Activated CD4-positive, alpha-beta T cell treated with anti-CD3 and anti-CD28 coated beads, Interleukin-2, amount 10 ng/mL, durations not matched to agents 7 days and 5 days (primary cell): ENCODE results near the gene MAP4. TPM values are rescaled to one million over a fixed set of nuclear protein-coding genes. Genes with fewer than 3 reads are reported as not detected.

Experiments used
- CTCF ChIA-PET: fragments of 350-600 bp; sonication (Branson Sonifier 250); formaldehyde crosslinking; loops from one replicate; lab custom pipeline; 2021; ENCODE audit warnings: antibody characterized with exemption; lab: Charles Lee
- POLR2A ChIA-PET: fragments of 350-600 bp; sonication (Branson Sonifier 250); formaldehyde crosslinking; loops from one replicate; lab custom pipeline; 2021; ENCODE audit warnings: antibody characterized with exemption; lab: Charles Lee
- DNase-seq: peaks from one replicate; pipeline ENCODE4 v3.0.0-alpha.2; 2020
- H3K27ac Mint-ChIP-seq: one replicate; pipeline ENCODE4 v1.8.0; 2021; ENCODE audit warnings: mild to moderate bottlenecking, moderate library complexity, mixed read lengths
- H3K27me3 Mint-ChIP-seq: one replicate; pipeline ENCODE4 v1.8.0; 2021; ENCODE audit warnings: mixed read lengths
- H3K36me3 Mint-ChIP-seq: one replicate; pipeline ENCODE4 v1.8.0; 2021; ENCODE audit warnings: low read depth, mixed read lengths
- H3K4me1 Mint-ChIP-seq: one replicate; pipeline ENCODE4 v1.8.0; 2021; ENCODE audit warnings: mixed read lengths
- H3K4me3 Mint-ChIP-seq: one replicate; pipeline ENCODE4 v1.8.0; 2021; ENCODE audit warnings: mild to moderate bottlenecking, moderate library complexity, mixed read lengths
- H3K9me3 Mint-ChIP-seq: one replicate; pipeline ENCODE4 v1.8.0; 2021; ENCODE audit warnings: mixed read lengths
- microRNA-seq: library from miRNA; unstranded; fragments of <30 nt; microRNA quantifications from one replicate; pipeline ENCODE4 v1.2.0, GENCODE V29; 2021; ENCODE audit warnings: borderline microRNAs expressed, borderline replicate concordance
- total RNA-seq, 2 experiments: library from RNA; stranded (reverse); gene quantifications; one replicate each; pipeline ENCODE4 v1.2.3, GENCODE V29; 2021

MAP4 gene
- total RNA-seq, 2 experiments from 2014 or later: 106 to 110 TPM

DNA sequence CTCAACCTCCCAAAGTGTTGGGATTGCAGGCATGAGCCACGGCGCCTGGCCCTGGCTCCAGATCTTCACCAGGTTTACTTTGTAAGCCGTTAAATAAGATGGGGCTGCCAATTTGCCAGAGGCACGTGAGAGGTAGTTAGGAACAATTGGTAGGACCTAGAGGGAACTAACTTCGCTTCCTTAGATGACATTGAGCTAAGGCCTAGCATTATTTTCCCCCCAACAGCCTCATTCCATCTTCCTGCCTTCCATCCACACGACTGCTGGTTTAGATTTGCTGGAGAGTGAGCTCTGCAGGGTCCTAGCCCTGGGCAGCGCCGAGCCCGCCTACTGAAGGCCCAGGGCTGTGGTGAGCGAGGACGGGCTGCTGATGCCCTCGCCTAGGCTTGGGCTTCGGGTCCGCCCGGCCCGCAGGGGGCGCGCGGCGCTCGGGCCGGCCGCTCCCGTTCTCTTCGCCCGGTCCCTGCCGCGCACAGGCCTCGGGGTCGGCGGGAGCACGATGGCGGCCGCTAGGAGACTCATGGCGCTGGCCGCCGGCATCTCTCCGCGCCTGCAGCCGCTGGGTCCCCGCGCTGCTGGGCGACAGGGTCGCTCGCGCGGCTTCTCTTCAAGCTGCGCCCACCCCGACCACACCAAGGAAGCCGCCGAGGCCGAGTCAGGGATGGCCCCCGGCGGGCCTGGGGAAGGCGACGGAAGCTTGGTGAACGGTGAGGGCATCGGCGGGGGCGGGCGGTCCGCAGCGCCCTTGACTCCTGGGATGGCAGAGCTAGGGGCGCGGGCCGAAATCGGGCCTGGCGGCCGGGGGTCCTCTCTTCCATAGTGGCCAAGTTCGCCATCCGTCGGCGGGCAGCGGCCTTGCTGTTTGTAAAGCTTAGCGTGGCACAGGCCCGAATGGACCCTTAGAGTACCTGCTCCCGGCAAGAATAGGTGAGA, 191.4 kb downstream of the MAP4 start:
- ChIA-PET POLR2A (interaction anchor here (0.5 kb wide), 1 partner anchor 260 kb away, joined by 5 read pairs; no protein-coding TSS in a partner anchor), CTCF (interaction anchor here (0.5 to 5.3 kb wide), 29 partner anchors 9 to 358 kb away, joined by 3 to 31 read pairs (median 4); no protein-coding TSS in a partner anchor)
- DNase-seq: peak; percentile 74
- Mint-ChIP-seq H3K36me3 (peaks cover 36% of the 10 kb centered on the region), H3K4me1 (peaks cover 35% of the 10 kb centered on the region), H3K9me3 (peaks cover 4% of the 10 kb centered on the region), H3K27ac (peak overlapping the region; percentile 90), H3K4me3 (peak overlapping the region; percentile 89), H3K27me3 (no peaks in the 10 kb centered on the region)

DNA sequence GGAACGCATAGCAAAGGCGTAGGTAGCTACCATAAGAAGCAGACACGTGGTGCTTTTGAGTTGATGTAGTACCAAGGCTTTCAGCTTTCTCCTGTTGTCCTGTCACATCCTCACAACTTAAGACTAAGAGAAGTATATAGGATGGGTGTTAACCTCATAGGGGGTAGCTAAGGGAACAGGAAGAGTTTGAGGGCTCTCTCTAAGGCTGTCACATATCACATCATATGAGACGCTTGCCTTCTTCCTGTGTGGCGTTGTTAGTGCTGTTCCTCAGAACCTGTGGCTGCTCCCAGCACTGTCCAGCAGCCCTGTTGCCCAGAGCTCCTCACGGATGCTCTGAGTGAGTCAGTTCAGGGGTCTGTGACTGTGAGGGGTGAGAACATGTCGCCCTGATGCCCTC, 198.6 kb downstream of the MAP4 start:
- POLR2A ChIA-PET: no interaction called here
- Mint-ChIP-seq H3K4me1 (no peaks in the 10 kb centered on the region), H3K27ac (no peak overlapping the region), H3K4me3 (no peak overlapping the region), H3K27me3 (no peaks in the 10 kb centered on the region), H3K36me3 (peaks cover 14% of the 10 kb centered on the region), H3K9me3 (peaks cover 4% of the 10 kb centered on the region)
- CTCF ChIA-PET: interaction anchor here (1.1 to 3.7 kb wide), 3 partner anchors 7 to 173 kb away, joined by 3 to 19 read pairs (median 4); no protein-coding TSS in a partner anchor
- no peak for DNase-seq

DNA sequence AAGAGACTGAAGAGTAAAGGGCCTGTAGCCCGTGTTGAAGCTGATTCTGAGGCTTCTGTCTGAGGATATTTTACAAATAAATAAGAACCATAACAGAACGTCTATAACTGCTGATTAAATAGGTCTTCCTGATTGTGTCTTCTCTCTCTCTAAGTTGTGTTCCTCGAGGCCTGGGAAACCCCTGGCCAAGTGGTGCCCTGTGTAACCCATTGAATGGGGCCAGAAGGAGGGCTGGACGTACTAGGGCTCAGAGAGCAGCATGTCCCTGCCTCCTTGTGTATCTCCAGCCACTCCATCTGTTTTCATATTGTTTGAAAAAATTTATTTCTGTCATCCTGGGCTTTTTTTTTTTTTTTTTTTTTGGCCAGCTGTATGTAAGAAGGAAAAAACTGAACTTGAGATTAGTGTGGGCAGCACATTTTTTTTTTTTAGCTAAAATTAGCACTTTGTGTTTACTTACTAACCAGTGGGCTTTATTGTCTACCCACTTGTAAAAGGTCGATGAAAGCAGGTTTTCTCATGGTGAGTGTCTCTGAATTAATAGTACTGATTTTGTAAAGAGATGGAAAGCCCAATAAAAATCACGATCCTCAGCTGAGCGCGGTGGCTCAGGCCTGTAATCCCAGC, 202.6 kb downstream of the MAP4 start:
- ChIA-PET POLR2A (no interaction called here), CTCF (interaction anchor here (0.6 to 0.9 kb wide), 4 partner anchors 11 to 306 kb away, joined by 3 to 4 read pairs (median 3); no protein-coding TSS in a partner anchor)
- Mint-ChIP-seq H3K27me3 (no peaks in the 10 kb centered on the region), H3K4me1 (no peaks in the 10 kb centered on the region), H3K4me3 (no peak overlapping the region), H3K27ac (no peak overlapping the region), H3K36me3 (peaks cover 23% of the 10 kb centered on the region), H3K9me3 (no peaks in the 10 kb centered on the region)
- DNase-seq: no peak

DNA sequence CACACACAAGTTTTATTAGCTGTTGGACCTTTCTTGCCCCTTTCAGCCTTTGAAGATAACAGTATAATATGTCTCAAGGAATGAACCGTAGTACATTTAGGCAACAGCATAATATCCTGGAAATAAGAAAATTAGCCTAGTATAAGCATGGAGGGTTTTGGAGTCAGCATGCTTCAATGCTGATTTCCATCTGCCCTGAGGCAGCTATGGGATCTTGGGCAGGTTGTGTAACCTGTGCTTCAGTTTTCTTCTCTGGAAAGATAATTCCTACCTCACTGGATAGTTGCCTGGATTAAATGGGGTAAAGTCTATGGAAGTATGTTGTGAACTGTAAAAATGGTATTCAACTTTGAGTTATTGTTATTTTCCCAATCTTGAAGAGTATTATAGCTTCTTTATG, 211.6 kb downstream of the MAP4 start:
- Mint-ChIP-seq H3K4me3 (peak overlapping the region; percentile 95), H3K9me3 (no peaks in the 10 kb centered on the region), H3K4me1 (peaks cover 29% of the 10 kb centered on the region), H3K27ac (peak overlapping the region; percentile 1), H3K27me3 (no peaks in the 10 kb centered on the region), H3K36me3 (peaks cover 4% of the 10 kb centered on the region)
- DNase-seq: no peak
- CTCF ChIA-PET: interaction anchor here (0.7 to 1.9 kb wide), 3 partner anchors 9 to 20 kb away, joined by 3 to 9 read pairs (median 4); no protein-coding TSS in a partner anchor
- POLR2A ChIA-PET: no interaction called here

DNA sequence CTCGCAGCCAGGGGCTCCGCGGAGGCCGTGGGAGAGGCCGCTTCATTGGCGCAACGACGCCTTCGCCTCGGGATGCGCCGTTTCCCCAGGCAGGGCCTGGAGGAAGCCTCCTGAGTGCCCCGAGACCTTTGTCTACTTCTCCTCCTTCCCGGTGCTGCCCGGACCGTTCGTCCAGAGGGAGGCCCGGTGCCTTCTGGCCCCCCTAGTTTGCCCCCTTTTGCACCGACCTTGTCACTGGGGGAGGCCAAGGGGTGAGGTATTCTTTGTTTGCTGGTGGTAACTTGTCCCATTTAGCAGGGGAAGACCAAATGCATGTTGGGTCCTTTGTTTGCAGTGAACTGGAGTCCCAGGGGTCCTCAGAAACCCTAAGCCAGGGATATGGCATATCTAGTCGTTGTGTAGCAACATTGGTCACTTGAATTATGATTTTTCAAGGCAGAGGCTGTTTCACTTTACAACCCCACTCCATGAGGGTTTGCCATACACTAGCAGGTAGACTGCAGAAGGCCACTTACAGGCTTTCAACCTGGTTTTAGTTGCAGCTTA, 212.7 kb downstream of the MAP4 start:
- DNase-seq: no peak
- H3K4me1 Mint-ChIP-seq: peaks cover 29% of the 10 kb centered on the region
- peak overlapping the region; percentile 94 for H3K27ac Mint-ChIP-seq
- H3K4me3 Mint-ChIP-seq: peak overlapping the region; percentile 95
- ChIA-PET POLR2A (no interaction called here), CTCF (interaction anchor here (1.9 kb wide), 1 partner anchor 21 kb away, joined by 9 read pairs; no protein-coding TSS in a partner anchor)
- H3K36me3 Mint-ChIP-seq: peaks cover 4% of the 10 kb centered on the region
- no peaks in the 10 kb centered on the region for H3K27me3 Mint-ChIP-seq
- H3K9me3 Mint-ChIP-seq: no peaks in the 10 kb centered on the region

DNA sequence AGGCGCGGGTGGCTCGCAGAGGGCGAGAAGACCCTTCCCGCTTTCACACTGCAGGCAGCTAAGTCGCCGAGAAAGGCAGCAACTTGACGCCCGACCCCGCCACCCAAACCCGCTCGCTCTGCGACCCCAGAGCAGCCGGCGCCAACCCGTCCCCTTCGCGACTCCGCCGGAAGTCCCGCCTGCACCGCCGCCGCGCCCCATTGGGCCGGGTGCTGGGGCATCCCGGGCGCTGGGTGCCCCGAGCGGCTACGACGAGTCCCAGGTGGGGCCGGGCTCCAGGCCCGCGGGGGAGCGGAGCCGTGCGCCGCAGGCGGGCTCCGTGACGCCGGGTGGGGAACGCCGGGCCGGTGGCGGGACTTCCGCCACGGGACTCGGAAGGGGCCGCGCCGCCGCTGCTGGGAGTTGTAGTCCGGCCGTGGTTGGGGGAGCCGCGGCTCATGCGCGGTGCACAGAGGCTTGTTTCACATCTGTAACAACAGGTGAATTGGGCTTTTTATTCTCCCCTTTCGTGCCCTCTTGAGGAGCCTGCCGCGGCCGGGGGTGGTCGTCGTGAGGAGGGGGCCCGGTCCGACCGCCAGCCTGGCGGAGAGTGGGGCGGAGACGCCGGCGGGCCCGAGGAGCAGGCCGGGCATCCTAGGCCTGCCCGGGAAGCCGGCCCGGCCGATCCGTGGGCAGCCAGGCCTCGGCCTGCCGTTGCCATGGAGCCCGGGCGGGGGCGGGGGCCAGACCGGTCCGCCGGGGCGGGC, 213.3 kb downstream of the MAP4 start, which contains the start of gene DHX30:
TSS of gene DHX30 (plus strand) at position 405 of the 746 bp plus-strand sequence. CDS start 7,546 bp downstream, outside the sequence.
- ChIA-PET POLR2A (interaction anchor here (0.6 kb wide), 1 partner anchor 94 kb away, joined by 3 read pairs; no protein-coding TSS in a partner anchor), CTCF (interaction anchor here (0.8 to 1.9 kb wide), 3 partner anchors 20 to 281 kb away, joined by 3 to 8 read pairs (median 3); no protein-coding TSS in a partner anchor)
- Mint-ChIP-seq H3K4me1 (peaks cover 29% of the 10 kb centered on the region), H3K9me3 (no peaks in the 10 kb centered on the region), H3K4me3 (peak within 1 kb of the TSS; percentile 95), H3K36me3 (peaks cover 4% of the 10 kb centered on the region), H3K27me3 (no peaks in the 10 kb centered on the region), H3K27ac (peak within 1 kb of the TSS; percentile 94)
- DNase-seq: peak; percentile 85

Small RNA genes within 50 kb of the gene (microRNA-seq; reads per million reads assigned to microRNA genes)
- gene MIR1226: 16.2 reads per million, percentile 46 among the genes with 10 or more reads in this experiment

Other genes starting within 250 kb of the MAP4 start
- gene SMARCC1, start 234.5 kb downstream of the MAP4 start, total RNA-seq: 100 to 1,000 TPM in 1 of 2 experiments, 10 to 100 TPM in 1; 96.4 to 109 TPM
- 10 to 100 TPM; 73.2 to 77.8 TPM for gene DHX30, start 213.3 kb downstream of the MAP4 start, total RNA-seq
- 10 to 100 TPM; 23.4 to 23.5 TPM for gene CDC25A, start 172.0 kb upstream of the MAP4 start, total RNA-seq
- gene CAMP, start 207.1 kb upstream of the MAP4 start, total RNA-seq: not detected
- gene ZNF589, start 224.7 kb upstream of the MAP4 start, total RNA-seq: 10 to 100 TPM; 25.5 to 26.6 TPM